Measurements from ENCODE around the gene MAP3K7.

- TF ChIP-seq CTCF (conservative IDR thresholded peaks at IDR 0.05; ENCODE audit: low read depth, low read length) (no peak), EZH2 (IDR thresholded peaks at IDR 0.05; ENCODE audit: low read length, unreplicated experiment) (no peak), EZH2phosphoT487 (IDR thresholded peaks at IDR 0.05; ENCODE audit: borderline replicate concordance, low read length) (no peak)
Measured at GRCh38 chr6:90502381-90502780, 84.5 kb downstream of the MAP3K7 start.
